ENCODE results near the gene EPC2.
"Not testable (repeated sequence)": the region's sequence is repeated elsewhere in the genome, so short reads cannot be mapped to it uniquely, and the experiment has no call there.

EPC2 gene

DNA sequence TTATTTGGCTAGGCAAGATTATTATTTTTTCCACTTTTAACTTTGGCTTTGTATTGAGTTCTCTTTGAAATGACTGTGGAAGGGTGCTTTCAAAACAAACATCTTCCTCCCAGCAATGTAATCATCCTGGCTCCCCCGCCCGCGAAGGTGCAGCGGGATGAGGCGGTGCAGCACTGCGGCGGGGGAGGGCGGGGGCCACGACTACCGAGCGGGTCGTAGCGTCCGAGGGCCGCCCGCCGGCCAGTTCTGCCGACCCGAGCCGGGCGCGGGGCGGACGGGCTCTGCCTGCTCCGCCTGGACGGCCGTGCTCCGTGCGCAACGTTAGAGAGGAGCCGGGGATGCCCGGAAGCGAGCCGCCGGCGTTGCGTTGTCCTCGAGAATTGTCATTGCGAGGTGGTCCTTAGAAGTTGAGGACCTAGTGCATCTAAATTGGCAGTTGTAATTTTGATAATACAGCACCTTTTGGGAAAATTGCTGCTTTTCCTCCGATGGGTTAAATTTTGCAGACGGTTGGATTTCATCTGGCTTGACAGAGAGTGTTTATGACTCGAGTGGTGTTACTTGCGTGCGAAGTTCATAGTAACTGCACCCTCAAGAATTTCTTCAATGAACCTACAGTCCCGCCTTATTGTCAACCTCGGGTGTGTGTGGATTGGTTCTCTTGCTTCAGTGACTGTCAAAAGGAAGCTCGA is 1.1 kb downstream of the EPC2 start:
- DNase-seq (ENCODE audit: low spot score): peak; percentile 44
- TF ChIP-seq, protein P1, sequence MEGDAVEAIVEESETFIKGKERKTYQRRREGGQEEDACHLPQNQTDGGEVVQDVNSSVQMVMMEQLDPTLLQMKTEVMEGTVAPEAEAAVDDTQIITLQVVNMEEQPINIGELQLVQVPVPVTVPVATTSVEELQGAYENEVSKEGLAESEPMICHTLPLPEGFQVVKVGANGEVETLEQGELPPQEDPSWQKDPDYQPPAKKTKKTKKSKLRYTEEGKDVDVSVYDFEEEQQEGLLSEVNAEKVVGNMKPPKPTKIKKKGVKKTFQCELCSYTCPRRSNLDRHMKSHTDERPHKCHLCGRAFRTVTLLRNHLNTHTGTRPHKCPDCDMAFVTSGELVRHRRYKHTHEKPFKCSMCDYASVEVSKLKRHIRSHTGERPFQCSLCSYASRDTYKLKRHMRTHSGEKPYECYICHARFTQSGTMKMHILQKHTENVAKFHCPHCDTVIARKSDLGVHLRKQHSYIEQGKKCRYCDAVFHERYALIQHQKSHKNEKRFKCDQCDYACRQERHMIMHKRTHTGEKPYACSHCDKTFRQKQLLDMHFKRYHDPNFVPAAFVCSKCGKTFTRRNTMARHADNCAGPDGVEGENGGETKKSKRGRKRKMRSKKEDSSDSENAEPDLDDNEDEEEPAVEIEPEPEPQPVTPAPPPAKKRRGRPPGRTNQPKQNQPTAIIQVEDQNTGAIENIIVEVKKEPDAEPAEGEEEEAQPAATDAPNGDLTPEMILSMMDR (IDR thresholded peaks at IDR 0.05; ENCODE audit: borderline replicate concordance, control extremely low read depth, extremely low read depth, insufficient read depth, missing control alignments): no peak
- in situ Hi-C loops (cut with MboI; ENCODE audit: low sequenced_read_pairs, unreplicated experiment): no loop called here

DNA sequence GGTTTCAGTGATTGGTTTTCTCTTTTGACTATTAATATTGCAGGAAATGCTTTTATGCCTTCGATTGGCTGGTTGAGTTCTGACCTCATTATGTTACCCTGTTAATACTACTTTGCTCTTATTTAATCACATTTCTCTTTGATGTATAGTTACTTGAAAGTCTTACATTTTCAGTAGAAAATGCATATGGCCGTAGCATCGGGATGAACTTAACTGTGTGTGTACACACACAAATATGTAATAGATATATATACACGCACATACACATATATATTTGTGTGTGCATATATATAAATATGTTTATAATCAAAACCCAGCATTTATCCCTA is 1.6 kb downstream of the EPC2 start:
- TF ChIP-seq, protein P1 (IDR thresholded peaks at IDR 0.05; ENCODE audit: borderline replicate concordance, control extremely low read depth, extremely low read depth, insufficient read depth, missing control alignments): no peak
- in situ Hi-C loops (cut with MboI; ENCODE audit: low sequenced_read_pairs, unreplicated experiment): no loop called here
- DNase-seq (ENCODE audit: low spot score): peak; percentile 79

DNA sequence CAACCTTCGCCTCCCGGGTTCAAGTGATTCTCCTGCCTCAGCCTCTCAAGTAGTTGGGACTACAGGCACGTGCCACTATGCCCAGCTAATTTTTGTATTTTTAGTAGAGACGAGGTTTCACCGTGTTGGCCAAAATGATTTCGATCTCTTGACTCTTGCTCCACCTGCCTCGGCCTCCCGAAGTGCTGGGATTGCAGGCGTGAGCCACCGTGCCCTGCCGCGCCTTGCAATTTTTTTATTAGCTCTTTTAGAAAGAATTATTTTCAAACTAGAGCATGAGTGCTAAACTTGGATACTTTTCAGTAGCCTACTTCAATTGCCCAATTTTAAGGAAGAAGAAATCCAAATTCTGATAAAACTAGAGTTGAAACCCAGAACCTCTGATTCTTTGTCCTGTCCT is 3.2 kb downstream of the EPC2 start:
- DNase-seq (ENCODE audit: low spot score); in situ Hi-C loops (cut with MboI; ENCODE audit: low sequenced_read_pairs, unreplicated experiment): not testable (repeated sequence)

DNA sequence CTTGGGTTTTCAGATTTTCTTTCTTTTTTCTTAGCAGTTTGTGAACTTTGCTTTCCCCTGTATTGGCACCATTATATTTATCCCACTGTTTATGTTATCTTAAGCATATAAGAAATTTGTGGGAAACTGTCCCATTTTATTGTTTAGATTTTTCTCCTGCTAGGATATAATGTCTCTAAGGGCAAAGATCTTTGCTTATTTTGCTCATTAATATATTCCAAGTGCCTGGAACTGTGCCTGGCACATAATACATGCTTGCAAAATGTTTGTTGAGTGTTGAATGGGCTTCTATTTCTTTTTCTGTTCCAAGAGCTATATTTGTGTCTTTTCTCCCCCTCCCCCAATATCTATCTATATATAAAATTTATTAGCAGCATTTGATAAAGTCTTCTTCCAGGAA is 5.4 kb downstream of the EPC2 start:
- DNase-seq (ENCODE audit: low spot score): no peak
- in situ Hi-C loops (cut with MboI; ENCODE audit: low sequenced_read_pairs, unreplicated experiment): no loop called here
- TF ChIP-seq, protein P1 (IDR thresholded peaks at IDR 0.05; ENCODE audit: borderline replicate concordance, control extremely low read depth, extremely low read depth, insufficient read depth, missing control alignments): no peak

DNA sequence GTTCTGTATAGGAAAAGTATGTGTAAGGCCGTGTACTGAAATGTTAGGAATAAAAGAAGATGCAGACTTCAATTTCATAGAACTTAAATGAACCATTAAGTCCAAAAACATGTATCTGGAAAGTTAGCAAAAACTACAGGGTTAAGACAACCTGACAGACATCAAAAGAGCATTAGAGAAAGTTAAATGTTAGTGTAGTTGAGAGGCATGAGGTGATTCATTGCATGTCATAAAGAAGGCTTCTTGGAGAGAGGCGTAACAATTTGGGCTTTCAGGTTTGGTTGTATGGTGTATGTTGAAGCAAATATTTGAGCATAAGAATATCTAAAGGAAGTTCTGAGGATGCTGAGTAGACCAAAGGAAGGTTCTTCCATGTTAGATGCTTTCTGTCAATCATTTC is 6.3 kb downstream of the EPC2 start:
- in situ Hi-C loops (cut with MboI; ENCODE audit: low sequenced_read_pairs, unreplicated experiment): no loop called here
- TF ChIP-seq, protein P1 (IDR thresholded peaks at IDR 0.05; ENCODE audit: borderline replicate concordance, control extremely low read depth, extremely low read depth, insufficient read depth, missing control alignments): no peak
- no peak for DNase-seq (ENCODE audit: low spot score)

DNA sequence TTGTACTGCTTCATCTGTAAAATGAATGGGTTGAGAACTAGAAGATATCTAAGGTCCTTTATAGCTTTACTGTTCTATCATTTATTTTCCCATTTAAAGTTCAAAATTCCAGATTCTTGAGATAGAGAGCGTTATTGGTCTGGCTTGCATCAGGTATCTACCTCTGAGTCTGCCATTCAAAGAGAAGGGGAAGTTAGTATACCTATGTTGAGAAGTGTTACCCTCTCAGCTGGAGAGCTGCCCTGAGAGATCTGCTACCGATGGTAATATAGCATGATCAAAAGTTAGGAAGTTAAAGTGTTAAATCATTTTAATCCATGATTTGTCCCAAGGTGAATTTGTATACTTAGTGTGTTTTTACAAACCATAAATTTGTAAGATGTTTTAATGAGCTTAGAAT is 7.4 kb downstream of the EPC2 start:
- TF ChIP-seq, protein P1 (IDR thresholded peaks at IDR 0.05; ENCODE audit: borderline replicate concordance, control extremely low read depth, extremely low read depth, insufficient read depth, missing control alignments): no peak
- in situ Hi-C loops (cut with MboI; ENCODE audit: low sequenced_read_pairs, unreplicated experiment): no loop called here
- DNase-seq (ENCODE audit: low spot score): no peak

DNA sequence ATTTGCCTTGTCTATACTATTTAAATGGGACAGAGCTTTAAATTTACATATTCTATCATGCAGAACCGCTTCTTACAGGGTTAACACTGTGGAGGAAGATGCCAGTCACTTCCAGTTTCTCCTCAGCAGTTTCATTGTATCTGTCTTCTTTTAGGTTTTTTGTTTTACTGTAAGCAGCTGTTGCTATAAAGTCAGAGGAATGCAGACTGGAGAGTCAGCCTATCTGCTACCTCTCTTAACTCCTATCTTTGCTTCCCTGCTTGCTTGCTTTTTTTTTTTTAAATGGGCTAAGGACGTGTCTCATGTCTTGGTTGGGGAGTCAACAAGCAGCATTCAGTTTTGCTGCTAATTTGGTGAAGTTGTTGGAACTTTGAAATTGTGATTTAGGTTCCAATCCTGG is 8.9 kb downstream of the EPC2 start:
- TF ChIP-seq, protein P1 (IDR thresholded peaks at IDR 0.05; ENCODE audit: borderline replicate concordance, control extremely low read depth, extremely low read depth, insufficient read depth, missing control alignments): no peak
- peak; percentile 16 for DNase-seq (ENCODE audit: low spot score)
- in situ Hi-C loops (cut with MboI; ENCODE audit: low sequenced_read_pairs, unreplicated experiment): no loop called here

All from GM13976 (cell line).